A549 (cell line): Measurements from ENCODE around the gene MYH14. TPM values are rescaled to one million over a fixed set of nuclear protein-coding genes. Genes with fewer than 3 reads are reported as not detected.

Experiments used
- ATAC-seq, 2 experiments: fragments of 200-7000 bp in 1 of 2; fragments of >200 bp in 1 of 2; cut with Nextera tagmentation in 1 of 2; cut with Tn5 transposase in 1 of 2; 3 replicates each; pipeline versions ENCODE4 v1.8.0 to v1.9.1; 2018 to 2020; ENCODE audit warnings: mild to moderate bottlenecking in 1 of 2, moderate library complexity in 1 of 2
- CTCF ChIA-PET: fragments of 300-600 bp; sonication (Branson Sonifier 250); formaldehyde crosslinking; extraction: SDS; loops from one replicate; lab custom pipeline; 2021; ENCODE audit warnings: antibody characterized with exemption, inconsistent platforms; lab: Yijun Ruan, JAX
- POLR2A ChIA-PET: fragments of 350-600 bp; formaldehyde crosslinking; extraction: SDS; loops from one replicate; lab custom pipeline; 2021; ENCODE audit warnings: antibody characterized with exemption, inconsistent platforms; lab: Yijun Ruan, JAX
- DNase-seq, 2 experiments: peaks; one replicate each; pipeline versions ENCODE4 v3.0.0 to v3.0.0-alpha.2; 2011 to 2016; ENCODE audit warnings: low read depth in 1 of 2, low spot score in 1 of 2
- FAIRE-seq: peaks from 2 replicates; lab custom pipeline; 2011; peaks lifted over from hg19 to GRCh38; lab: Jason Lieb, UNC
- H3K27ac ChIP-seq, 2 experiments: fragments of >200 bp; sonication (Bioruptor Twin); formaldehyde crosslinking; 3 replicates each; pipeline ENCODE4 v1.5.1; 2016 to 2017
- H3K4me1 ChIP-seq: fragments of >200 bp; sonication (Bioruptor Twin); formaldehyde crosslinking; 3 replicates; pipeline ENCODE4 v1.6.1; 2016
- H3K4me2 ChIP-seq: fragments of >200 bp; sonication (Bioruptor Twin); formaldehyde crosslinking; 3 replicates; pipeline ENCODE4 v1.6.1; 2016
- H3K4me3 ChIP-seq: fragments of >200 bp; sonication (Bioruptor Twin); formaldehyde crosslinking; 3 replicates; pipeline ENCODE4 v1.5.1; 2016
- H3K9me3 ChIP-seq: fragments of >200 bp; sonication (Bioruptor Twin); formaldehyde crosslinking; 3 replicates; pipeline ENCODE4 v1.6.1; 2016
- CBX2 ChIP-seq: fragments of 200-600 bp; sonication (generic); IDR thresholded peaks from 2 replicates; pipeline ENCODE4 v1.6.1; 2016; ENCODE audit warnings: low read depth, mild to moderate bottlenecking, borderline replicate concordance
- CEBPB ChIP-seq, 2 experiments: fragments of >200 bp in 1 of 2; sonication (Bioruptor Twin) in 1 of 2; formaldehyde crosslinking in 1 of 2; IDR thresholded peaks; 2 replicates each; pipeline ENCODE4 v1.6.1; 2012 to 2016
- CHD4 ChIP-seq: fragments of 200-600 bp; sonication (generic); IDR thresholded peaks from 2 replicates; pipeline ENCODE4 v1.6.1; 2016; ENCODE audit warnings: antibody characterized with exemption, mild to moderate bottlenecking, borderline replicate concordance
- CTCF ChIP-seq: fragments of >200 bp; sonication (Bioruptor Twin); formaldehyde crosslinking; IDR thresholded peaks from 3 replicates; pipeline ENCODE4 v1.5.1; 2016
- E2F6 ChIP-seq: IDR thresholded peaks from 2 replicates; pipeline ENCODE4 v1.6.1; 2012; ENCODE audit warnings: low read depth, borderline replicate concordance
- EHMT2 ChIP-seq: fragments of 200-600 bp; sonication (generic); IDR thresholded peaks from 2 replicates; pipeline ENCODE4 v1.6.1; 2016; ENCODE audit warnings: antibody characterized with exemption, low read depth, mild to moderate bottlenecking, moderate library complexity
- EP300 ChIP-seq, 2 experiments: fragments of >200 bp; sonication (Bioruptor Twin); formaldehyde crosslinking; IDR thresholded peaks; 2 replicates in 1 of 2; 3 replicates in 1 of 2; pipeline ENCODE4 v1.6.1; 2016 to 2017
- HDAC2 ChIP-seq: fragments of 200-600 bp; sonication (generic); IDR thresholded peaks from 2 replicates; pipeline ENCODE4 v1.6.1; 2016
- HOXB13 ChIP-seq: fragments of 250-450 bp; sonication (Bioruptor Pico); IDR thresholded peaks from 2 replicates; pipeline ENCODE4 v1.5.0; 2020; ENCODE audit warnings: low read depth, mild to moderate bottlenecking, moderate library complexity
- JUNB ChIP-seq: fragments of >200 bp; sonication (Bioruptor Twin); formaldehyde crosslinking; IDR thresholded peaks from 2 replicates; pipeline ENCODE4 v1.6.1; 2016
- MAX ChIP-seq: IDR thresholded peaks from 2 replicates; pipeline ENCODE4 v1.6.1; 2012
- MAZ ChIP-seq: fragments of 150-350 bp; IDR thresholded peaks from 2 replicates; pipeline ENCODE4 v1.6.1; 2014; ENCODE audit warnings: antibody characterized with exemption, low read depth, low read length, borderline replicate concordance
- MYC ChIP-seq: IDR thresholded peaks from 2 replicates; pipeline ENCODE4 v1.6.1; 2012; ENCODE audit warnings: mild to moderate bottlenecking, inconsistent platforms, low read length, improper control_type of control experiment, borderline replicate concordance
- PBX3 ChIP-seq: IDR thresholded peaks from 2 replicates; pipeline ENCODE4 v1.6.1; 2012
- PHF8 ChIP-seq: fragments of 200-600 bp; sonication (generic); IDR thresholded peaks from 2 replicates; pipeline ENCODE4 v1.6.1; 2016; ENCODE audit warnings: low read depth, mild to moderate bottlenecking, antibody characterized with exemption, moderate library complexity, borderline replicate concordance
- SMC3 ChIP-seq: fragments of >200 bp; sonication (Bioruptor Twin); formaldehyde crosslinking; IDR thresholded peaks from 3 replicates; pipeline ENCODE4 v1.6.1; 2018; ENCODE audit warnings: inconsistent platforms
- SREBF2 ChIP-seq: fragments of 450-650 bp; IDR thresholded peaks from 2 replicates; pipeline ENCODE4 v1.6.1; 2014; ENCODE audit warnings: mild to moderate bottlenecking, moderate library complexity
- TFCP2L1 ChIP-seq: fragments of 250-450 bp; sonication (Bioruptor Pico); IDR thresholded peaks from 2 replicates; pipeline ENCODE4 v1.5.0; 2021; ENCODE audit warnings: mild to moderate bottlenecking
- ZSCAN20 ChIP-seq: fragments of 250-450 bp; sonication (Bioruptor Pico); IDR thresholded peaks from 2 replicates; pipeline ENCODE4 v1.8.0; 2022; ENCODE audit warnings: mild to moderate bottlenecking, moderate library complexity
- WGBS: methylation state at CpG from one replicate; pipeline ENCODE4 v1.1.6; 2017; ENCODE audit errors: missing lambda C conversion rate; 5-methylcytosine and 5-hydroxymethylcytosine counted together
- polyA plus RNA-seq, 4 experiments: library from polyadenylated mRNA; depleted of rRNA in 3 of 4; stranded (reverse); fragments of >200 nt; fragmentation: RNase III in 1 of 4; extraction: RNeasy Plus Mini Kit Qiagen cat#74134 plus additional on column Dnase treatment in 1 of 4; gene quantifications; 2 replicates in 3 of 4; 3 replicates in 1 of 4; pipeline ENCODE4 v1.2.3, GENCODE V29; 2011 to 2017
- TF ChIP-seq, protein P1 (sequence below): fragments of >200 bp; sonication (Bioruptor Twin); formaldehyde crosslinking; IDR thresholded peaks from 3 replicates; pipeline ENCODE4 v1.6.1; 2016
- TF ChIP-seq, protein P2 (sequence below): fragments of >200 bp; sonication (Bioruptor Twin); formaldehyde crosslinking; IDR thresholded peaks from 2 replicates; pipeline ENCODE4 v1.6.1; 2016
- TF ChIP-seq, protein P3 (sequence below): fragments of 200-600 bp; sonication (generic); IDR thresholded peaks from 2 replicates; pipeline ENCODE4 v1.6.1; 2016; ENCODE audit warnings: antibody characterized with exemption, mild to moderate bottlenecking, moderate library complexity

Gene MYH14
- polyA plus RNA-seq, 2 of the 4 experiments (the other 2 are of a cell fraction), result 4.0 to 7.0 TPM

- H3K9me3 ChIP-seq, result peaks cover 4% of the 10 kb centered on the region; the same call in 1 of the 3 replicates
- FAIRE-seq (no peak), DNase-seq (no peak), ATAC-seq (no peak)
- 84% methylated on average over 14 of the region's 14 CpGs for WGBS
- no peak overlapping the region for H3K4me3 ChIP-seq
- no peaks in the 10 kb centered on the region for H3K4me1 ChIP-seq
- ChIA-PET POLR2A (no interaction called here), CTCF (interaction anchor here (1.2 to 2.1 kb wide), 2 partner anchors 27 to 146 kb away, joined by 3 to 11 read pairs; no protein-coding TSS in a partner anchor)
- no peak for TF ChIP-seq HOXB13 (CRISPR knock-in tag)
- no peak for TF ChIP-seq CEBPB (IDR thresholded peaks at IDR 0.05)
- no peak for TF ChIP-seq CHD4
- no peak for TF ChIP-seq SMC3
- no peak for TF ChIP-seq JUNB
- TF ChIP-seq PBX3, result no peak
- TF ChIP-seq MAZ, result no peak
- no peak for TF ChIP-seq HDAC2
- no peak for TF ChIP-seq MYC
- no peak for TF ChIP-seq EHMT2
- no peak for TF ChIP-seq MAX
- H3K4me2 ChIP-seq, result no peak overlapping the region
- no peak overlapping the region for H3K27ac ChIP-seq
Measured at GRCh38 chr19:50293263-50294004, 90.0 kb downstream of the MYH14 start.

DNA sequence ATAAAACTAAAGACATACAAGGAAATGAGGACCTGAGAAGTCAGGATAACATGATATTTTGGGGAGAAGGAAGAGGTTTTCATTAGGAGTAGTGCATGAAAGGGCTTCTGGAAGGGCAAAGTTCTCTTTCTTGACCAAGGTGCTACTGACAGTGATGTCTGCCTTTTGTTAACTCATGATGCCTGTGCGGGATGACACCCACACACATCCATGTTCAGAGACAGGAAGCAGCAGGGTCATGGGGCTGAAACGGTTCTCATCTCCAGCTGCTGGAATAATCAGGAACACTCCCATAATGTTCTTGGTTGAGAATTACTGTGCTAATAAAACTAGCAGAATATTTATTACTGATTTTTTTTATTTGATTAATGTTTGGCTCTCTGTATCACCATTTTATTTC, 96.6 kb downstream of the MYH14 start:
- H3K4me3 ChIP-seq, result no peak overlapping the region
- WGBS, result 81% methylated on average over 2 of the region's 2 CpGs
- FAIRE-seq (no peak), ATAC-seq (no peak), DNase-seq (no peak)
- no peak overlapping the region; the same call in 2 of the 3 replicates for H3K4me2 ChIP-seq
- no peaks in the 10 kb centered on the region for H3K9me3 ChIP-seq
- ChIA-PET CTCF (interaction anchor here (1.0 to 3.4 kb wide), 2 partner anchors 63 to 152 kb away, joined by 6 to 18 read pairs; no protein-coding TSS in a partner anchor), POLR2A (interaction anchor here (1.4 kb wide), 1 partner anchor 10 kb away, joined by 4 read pairs; no protein-coding TSS in a partner anchor)
- H3K27ac ChIP-seq, result peak overlapping the region in 1 of 2 experiments; percentile 54; a peak in 3 of 6 replicates
- no peak for TF ChIP-seq SMC3
- no peak for TF ChIP-seq PHF8
- TF ChIP-seq EHMT2, result no peak
- TF ChIP-seq, protein P1, sequence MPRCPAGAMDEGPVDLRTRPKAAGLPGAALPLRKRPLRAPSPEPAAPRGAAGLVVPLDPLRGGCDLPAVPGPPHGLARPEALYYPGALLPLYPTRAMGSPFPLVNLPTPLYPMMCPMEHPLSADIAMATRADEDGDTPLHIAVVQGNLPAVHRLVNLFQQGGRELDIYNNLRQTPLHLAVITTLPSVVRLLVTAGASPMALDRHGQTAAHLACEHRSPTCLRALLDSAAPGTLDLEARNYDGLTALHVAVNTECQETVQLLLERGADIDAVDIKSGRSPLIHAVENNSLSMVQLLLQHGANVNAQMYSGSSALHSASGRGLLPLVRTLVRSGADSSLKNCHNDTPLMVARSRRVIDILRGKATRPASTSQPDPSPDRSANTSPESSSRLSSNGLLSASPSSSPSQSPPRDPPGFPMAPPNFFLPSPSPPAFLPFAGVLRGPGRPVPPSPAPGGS, result no peak
- TF ChIP-seq CEBPB (IDR thresholded peaks at IDR 0.05), result no peak
- TF ChIP-seq ZSCAN20, result no peak
- TF ChIP-seq MYC, result no peak
- no peak for TF ChIP-seq EP300 (IDR thresholded peaks at IDR 0.05)
- TF ChIP-seq CTCF, result no peak
- TF ChIP-seq E2F6, result no peak
- no peak for TF ChIP-seq TFCP2L1 (CRISPR knock-in tag)
- no peak for TF ChIP-seq CBX2
- no peak for TF ChIP-seq SREBF2
- TF ChIP-seq, protein P2, sequence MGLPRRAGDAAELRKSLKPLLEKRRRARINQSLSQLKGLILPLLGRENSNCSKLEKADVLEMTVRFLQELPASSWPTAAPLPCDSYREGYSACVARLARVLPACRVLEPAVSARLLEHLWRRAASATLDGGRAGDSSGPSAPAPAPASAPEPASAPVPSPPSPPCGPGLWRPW, result no peak
- TF ChIP-seq, protein P3, sequence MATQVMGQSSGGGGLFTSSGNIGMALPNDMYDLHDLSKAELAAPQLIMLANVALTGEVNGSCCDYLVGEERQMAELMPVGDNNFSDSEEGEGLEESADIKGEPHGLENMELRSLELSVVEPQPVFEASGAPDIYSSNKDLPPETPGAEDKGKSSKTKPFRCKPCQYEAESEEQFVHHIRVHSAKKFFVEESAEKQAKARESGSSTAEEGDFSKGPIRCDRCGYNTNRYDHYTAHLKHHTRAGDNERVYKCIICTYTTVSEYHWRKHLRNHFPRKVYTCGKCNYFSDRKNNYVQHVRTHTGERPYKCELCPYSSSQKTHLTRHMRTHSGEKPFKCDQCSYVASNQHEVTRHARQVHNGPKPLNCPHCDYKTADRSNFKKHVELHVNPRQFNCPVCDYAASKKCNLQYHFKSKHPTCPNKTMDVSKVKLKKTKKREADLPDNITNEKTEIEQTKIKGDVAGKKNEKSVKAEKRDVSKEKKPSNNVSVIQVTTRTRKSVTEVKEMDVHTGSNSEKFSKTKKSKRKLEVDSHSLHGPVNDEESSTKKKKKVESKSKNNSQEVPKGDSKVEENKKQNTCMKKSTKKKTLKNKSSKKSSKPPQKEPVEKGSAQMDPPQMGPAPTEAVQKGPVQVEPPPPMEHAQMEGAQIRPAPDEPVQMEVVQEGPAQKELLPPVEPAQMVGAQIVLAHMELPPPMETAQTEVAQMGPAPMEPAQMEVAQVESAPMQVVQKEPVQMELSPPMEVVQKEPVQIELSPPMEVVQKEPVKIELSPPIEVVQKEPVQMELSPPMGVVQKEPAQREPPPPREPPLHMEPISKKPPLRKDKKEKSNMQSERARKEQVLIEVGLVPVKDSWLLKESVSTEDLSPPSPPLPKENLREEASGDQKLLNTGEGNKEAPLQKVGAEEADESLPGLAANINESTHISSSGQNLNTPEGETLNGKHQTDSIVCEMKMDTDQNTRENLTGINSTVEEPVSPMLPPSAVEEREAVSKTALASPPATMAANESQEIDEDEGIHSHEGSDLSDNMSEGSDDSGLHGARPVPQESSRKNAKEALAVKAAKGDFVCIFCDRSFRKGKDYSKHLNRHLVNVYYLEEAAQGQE, result no peak
- H3K4me1 ChIP-seq, result peaks cover 19% of the 10 kb centered on the region
